Measurements from ENCODE around the gene SNRNP25. TPM values are rescaled to one million over a fixed set of nuclear protein-coding genes. Genes with fewer than 3 reads are reported as not detected.

SNRNP25 gene
- total and polyA plus RNA-seq, 2 of the 8 experiments (the other 6 are each of a cell fraction or from before 2014, with no cell fraction given), result 53.0 to 58.4 TPM

- no peak for FAIRE-seq
- H3K18ac ChIP-seq (ENCODE audit: extremely low read depth, low read length), result no peak overlapping the region
- H3K27ac ChIP-seq (ENCODE audit: low read depth, low read length), result no peak overlapping the region
- TF ChIP-seq GABPA (IDR thresholded peaks at IDR 0.05; ENCODE audit: borderline replicate concordance, insufficient read depth, low read length), result no peak
- no peak for TF ChIP-seq RFX5 (IDR thresholded peaks at IDR 0.05; ENCODE audit: borderline replicate concordance, low read depth, low read length)
- no peak for TF ChIP-seq KDM5A (IDR thresholded peaks at IDR 0.05; ENCODE audit: low read length)
- no peak for TF ChIP-seq BACH1 (IDR thresholded peaks at IDR 0.05; ENCODE audit: low read length)
- no peak for TF ChIP-seq TCF12 (IDR thresholded peaks at IDR 0.05; ENCODE audit: low read depth, low read length)
- no peak for TF ChIP-seq E2F6 (IDR thresholded peaks at IDR 0.05)
- no peak for TF ChIP-seq JUND (IDR thresholded peaks at IDR 0.05; ENCODE audit: low read length)
- TF ChIP-seq KDM1A (IDR thresholded peaks at IDR 0.05; ENCODE audit: borderline replicate concordance, low read length), result no peak
- TF ChIP-seq ATF2 (IDR thresholded peaks at IDR 0.05; ENCODE audit: low read length), result no peak
- no peak for TF ChIP-seq CHD2 (IDR thresholded peaks at IDR 0.05; ENCODE audit: low read length)
- no peak for TF ChIP-seq TAF7 (optimal IDR thresholded peaks at IDR 0.05; ENCODE audit: borderline replicate concordance, low read depth, low read length)
Measured at GRCh38 chr16:55571-56136, 2.0 kb downstream of the SNRNP25 start.

More at GRCh38 chr16:55571-56136, 2.0 kb downstream of the SNRNP25 start:
- Histone ChIP-seq H2BK5ac (ENCODE audit: low read depth, low read length) (no peak overlapping the region), H3K9me3 (ENCODE audit: insufficient read depth in 2 of 2, low read depth in 1 of 2, low read length in 1 of 2) (no peaks in the 10 kb centered on the region), H3K14ac (ENCODE audit: insufficient read length) (no peak overlapping the region), H4K5ac (ENCODE audit: insufficient read length, low read depth, low read length) (no peak overlapping the region), H2AK5ac (ENCODE audit: low read depth, low read length) (no peak overlapping the region), H4K8ac (ENCODE audit: extremely low read depth, insufficient read depth, low read length) (no peak overlapping the region), H4K91ac (replicated peaks; ENCODE audit: insufficient read length, low read length) (no peak overlapping the region), H3K23me2 (ENCODE audit: low read depth, low read length) (peaks cover 5% of the 10 kb centered on the region; the same call in 1 of the 2 replicates), H3K27me3 (replicated peaks in 1 of 4; ENCODE audit: control insufficient read depth in 3 of 4, extremely low read depth in 1 of 4, insufficient read depth in 3 of 4, low read length in 3 of 4) (no peaks in the 10 kb centered on the region), H2AFZ (ENCODE audit: low read length) (no peak overlapping the region), H2BK15ac (ENCODE audit: low read length) (no peak overlapping the region), H3K79me2 (ENCODE audit: control insufficient read depth in 1 of 2, insufficient read depth in 2 of 2, low read length in 2 of 2) (peaks cover 2 to 23% of the 10 kb centered on the region in 2 experiments; a peak in 2 of 4 replicates), H3K4me3 (ENCODE audit: extremely low read depth in 1 of 4, insufficient read depth in 2 of 4, low read depth in 3 of 4, low read length in 4 of 4) (no peak overlapping the region), H4K20me1 (replicated peaks in 1 of 2; ENCODE audit: control insufficient read depth in 1 of 2, insufficient read depth in 2 of 2, low read length in 2 of 2) (peaks cover 2 to 9% of the 10 kb centered on the region in 2 experiments), H2BK20ac (ENCODE audit: low read length) (no peak overlapping the region), H3K36me3 (ENCODE audit: control insufficient read depth in 2 of 4, insufficient read depth in 4 of 4, low read length in 3 of 4) (peaks cover 21 to 52% (median 33%) of the 10 kb centered on the region in 4 experiments), H3K56ac (replicated peaks; ENCODE audit: insufficient read length, low read depth, low read length) (no peak overlapping the region), H3K79me1 (ENCODE audit: low read depth, low read length) (peaks cover 3% of the 10 kb centered on the region), H3K4me2 (ENCODE audit: insufficient read depth in 1 of 2, low read depth in 2 of 2, low read length in 2 of 2) (no peak overlapping the region), H3K4me1 (replicated peaks in 1 of 4; ENCODE audit: control insufficient read depth in 3 of 4, insufficient read depth in 4 of 4, low read length in 3 of 4) (no peaks in the 10 kb centered on the region), H2BK120ac (replicated peaks; ENCODE audit: low read depth, low read length) (no peak overlapping the region), H3K4ac (replicated peaks; ENCODE audit: insufficient read length, low read depth, low read length) (no peak overlapping the region), H2BK12ac (ENCODE audit: low read depth, low read length) (no peak overlapping the region), H3K9ac (replicated peaks in 1 of 4; ENCODE audit: extremely low read depth in 1 of 4, low read depth in 3 of 4, low read length in 3 of 4) (no peak overlapping the region), H3K23ac (ENCODE audit: insufficient read length) (no peak overlapping the region)
- CTCF ChIA-PET (ENCODE audit: partially characterized antibody), result interaction anchor here (1.1 to 21.2 kb wide), 5 partner anchors 9 to 63 kb away, joined by 3 to 856 read pairs (median 12); partner anchors contain the start of gene MPG
- no peak for DNase-seq (ENCODE audit: low read depth in 1 of 2, low spot score in 2 of 2)
- WGBS, 2 experiments (ENCODE audit: extremely low coverage in 1 of 2, insufficient coverage in 1 of 2, insufficient read length in 1 of 2, insufficient replicate concordance in 2 of 2, low coverage in 1 of 2, low lambda C conversion rate in 2 of 2, missing lambda C conversion rate in 1 of 2), result 95% methylated on average over 11 of the region's 11 CpGs; no CpG with 5 or more reads in 1 of the 2 experiments
- POLR2A ChIA-PET (ENCODE audit: partially characterized antibody), result interaction anchor here (1.0 to 2.6 kb wide), 7 partner anchors 8 to 41 kb away, joined by 3 to 12 read pairs (median 3); partner anchors contain the start of gene RHBDF1
